ENCODE results near the gene SMAD5. TPM values are rescaled to one million over a fixed set of nuclear protein-coding genes. Genes with fewer than 3 reads are reported as not detected.

SMAD5 gene
- total RNA-seq, 4 donors from 2014 or later = 35.6 to 62.7 (median 51.7) TPM

DNA sequence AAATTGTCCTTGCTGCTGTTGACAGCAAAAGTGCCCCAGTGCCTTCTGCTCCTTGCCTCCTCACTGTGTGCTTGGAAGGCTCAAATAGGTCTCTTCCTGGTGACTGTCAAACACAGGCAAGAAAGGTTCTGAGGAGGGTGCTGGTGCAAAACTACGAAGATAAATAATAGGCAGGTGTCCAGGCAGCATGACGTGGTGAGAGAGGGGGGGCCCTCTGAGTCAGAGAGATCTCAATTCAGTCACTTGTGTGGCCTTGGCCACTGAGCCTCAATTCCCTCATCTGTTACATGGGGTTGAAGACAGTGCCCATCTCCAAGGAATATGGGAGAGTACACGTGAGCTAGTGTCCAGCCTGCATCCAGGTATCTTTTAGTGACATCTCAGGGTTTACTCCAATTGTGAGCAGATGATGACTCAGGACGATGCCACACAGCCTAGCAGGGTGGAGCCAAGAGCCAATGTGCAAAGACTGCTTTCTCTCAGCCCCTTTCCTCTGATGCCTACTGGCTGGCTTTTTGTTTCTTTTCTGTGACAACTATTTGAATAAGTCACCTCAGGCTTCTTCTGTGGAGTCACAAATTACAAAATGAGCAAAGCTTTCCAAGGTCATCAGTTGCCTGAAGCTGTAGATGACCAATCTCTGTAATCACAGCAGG lies 90.1 kb downstream of the SMAD5 start:
- TF ChIP-seq POLR2A (IDR thresholded peaks at IDR 0.05) = no peak
- Histone ChIP-seq H3K4me1 (no peaks in the 10 kb centered on the region), H3K27me3 (peaks cover 16% of the 10 kb centered on the region), H3K36me3 (no peaks in the 10 kb centered on the region), H3K27ac (no peak overlapping the region), H3K9me3 (peaks cover 0 to 24% (median 0%) of the 10 kb centered on the region in 3 donors), H3K4me3 (no peak overlapping the region)
- WGBS, 2 donors (ENCODE audit: low coverage in 1 of 2) = 60% methylated on average over 1 to 2 of the region's 4 CpGs
- ATAC-seq = no peak

DNA sequence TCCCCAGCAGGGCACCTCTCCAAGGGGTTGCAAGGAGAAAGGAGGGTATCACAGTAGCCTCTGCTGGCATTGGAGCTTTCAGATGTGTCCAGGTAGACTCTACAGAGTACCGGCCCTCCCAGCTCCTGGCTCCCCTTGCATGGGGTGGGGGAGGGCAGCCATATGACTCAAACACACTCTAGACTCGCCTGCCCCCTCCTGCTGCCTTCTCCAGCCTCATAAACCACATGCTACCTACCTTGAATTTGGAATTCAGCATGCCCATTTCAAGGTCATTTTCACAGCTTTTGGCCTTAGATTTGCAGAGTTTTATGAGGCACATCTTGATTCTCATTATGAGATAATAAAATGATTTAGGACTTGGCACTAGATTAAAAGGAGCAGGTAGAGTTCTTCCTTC lies 93.2 kb downstream of the SMAD5 start:
- no peaks in the 10 kb centered on the region for H3K36me3 ChIP-seq
- no peak overlapping the region for H3K27ac ChIP-seq
- no peaks in the 10 kb centered on the region for H3K4me1 ChIP-seq
- peaks cover 25% of the 10 kb centered on the region for H3K27me3 ChIP-seq
- H3K9me3 ChIP-seq = peaks cover 0 to 9% (median 0%) of the 10 kb centered on the region in 3 donors
- no peak for TF ChIP-seq POLR2AphosphoS5 (IDR thresholded peaks at IDR 0.05)
- TF ChIP-seq POLR2A (IDR thresholded peaks at IDR 0.05) = no peak
- TF ChIP-seq EP300 (IDR thresholded peaks at IDR 0.05) = no peak
- TF ChIP-seq, protein P1, sequence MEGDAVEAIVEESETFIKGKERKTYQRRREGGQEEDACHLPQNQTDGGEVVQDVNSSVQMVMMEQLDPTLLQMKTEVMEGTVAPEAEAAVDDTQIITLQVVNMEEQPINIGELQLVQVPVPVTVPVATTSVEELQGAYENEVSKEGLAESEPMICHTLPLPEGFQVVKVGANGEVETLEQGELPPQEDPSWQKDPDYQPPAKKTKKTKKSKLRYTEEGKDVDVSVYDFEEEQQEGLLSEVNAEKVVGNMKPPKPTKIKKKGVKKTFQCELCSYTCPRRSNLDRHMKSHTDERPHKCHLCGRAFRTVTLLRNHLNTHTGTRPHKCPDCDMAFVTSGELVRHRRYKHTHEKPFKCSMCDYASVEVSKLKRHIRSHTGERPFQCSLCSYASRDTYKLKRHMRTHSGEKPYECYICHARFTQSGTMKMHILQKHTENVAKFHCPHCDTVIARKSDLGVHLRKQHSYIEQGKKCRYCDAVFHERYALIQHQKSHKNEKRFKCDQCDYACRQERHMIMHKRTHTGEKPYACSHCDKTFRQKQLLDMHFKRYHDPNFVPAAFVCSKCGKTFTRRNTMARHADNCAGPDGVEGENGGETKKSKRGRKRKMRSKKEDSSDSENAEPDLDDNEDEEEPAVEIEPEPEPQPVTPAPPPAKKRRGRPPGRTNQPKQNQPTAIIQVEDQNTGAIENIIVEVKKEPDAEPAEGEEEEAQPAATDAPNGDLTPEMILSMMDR (IDR thresholded peaks at IDR 0.05) = no peak
- H3K4me3 ChIP-seq = no peak overlapping the region
- no peak for ATAC-seq
- 33% methylated on average over 1 of the region's 2 CpGs; no CpG with 5 or more reads in 1 of the 2 donors for WGBS, 2 donors (ENCODE audit: low coverage in 1 of 2)

DNA sequence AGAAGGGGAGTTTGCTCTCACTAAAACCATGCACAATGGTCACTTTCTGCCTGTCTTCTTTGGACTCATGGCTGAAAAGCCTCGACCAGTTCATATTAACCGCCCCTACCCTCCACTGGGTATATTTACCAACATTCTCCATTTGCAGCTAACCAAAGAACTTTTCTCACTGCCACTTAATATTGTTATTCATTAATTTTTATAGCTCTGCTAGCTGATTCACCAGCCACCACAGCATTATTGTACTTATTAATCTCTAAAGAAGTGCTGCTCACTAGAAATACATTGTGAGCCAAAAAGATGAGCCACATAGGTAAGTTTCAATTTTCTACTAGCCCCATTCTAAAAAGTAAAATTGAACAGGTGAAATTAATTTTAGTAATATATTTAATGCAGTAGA lies 93.8 kb downstream of the SMAD5 start:
- no peak for ATAC-seq
- no peaks in the 10 kb centered on the region for H3K4me1 ChIP-seq
- H3K27ac ChIP-seq = no peak overlapping the region
- 89% methylated on average over 2 of the region's 2 CpGs; no CpG with 5 or more reads in 1 of the 2 donors for WGBS, 2 donors (ENCODE audit: low coverage in 1 of 2)
- peaks cover 0 to 4% (median 0%) of the 10 kb centered on the region in 3 donors for H3K9me3 ChIP-seq
- no peak for TF ChIP-seq POLR2A (IDR thresholded peaks at IDR 0.05)
- no peak for TF ChIP-seq POLR2AphosphoS5 (IDR thresholded peaks at IDR 0.05)
- no peak for TF ChIP-seq EP300 (IDR thresholded peaks at IDR 0.05)
- TF ChIP-seq, protein P1 (IDR thresholded peaks at IDR 0.05) = no peak
- H3K27me3 ChIP-seq = peaks cover 25% of the 10 kb centered on the region
- H3K36me3 ChIP-seq = no peaks in the 10 kb centered on the region
- no peak overlapping the region for H3K4me3 ChIP-seq

DNA sequence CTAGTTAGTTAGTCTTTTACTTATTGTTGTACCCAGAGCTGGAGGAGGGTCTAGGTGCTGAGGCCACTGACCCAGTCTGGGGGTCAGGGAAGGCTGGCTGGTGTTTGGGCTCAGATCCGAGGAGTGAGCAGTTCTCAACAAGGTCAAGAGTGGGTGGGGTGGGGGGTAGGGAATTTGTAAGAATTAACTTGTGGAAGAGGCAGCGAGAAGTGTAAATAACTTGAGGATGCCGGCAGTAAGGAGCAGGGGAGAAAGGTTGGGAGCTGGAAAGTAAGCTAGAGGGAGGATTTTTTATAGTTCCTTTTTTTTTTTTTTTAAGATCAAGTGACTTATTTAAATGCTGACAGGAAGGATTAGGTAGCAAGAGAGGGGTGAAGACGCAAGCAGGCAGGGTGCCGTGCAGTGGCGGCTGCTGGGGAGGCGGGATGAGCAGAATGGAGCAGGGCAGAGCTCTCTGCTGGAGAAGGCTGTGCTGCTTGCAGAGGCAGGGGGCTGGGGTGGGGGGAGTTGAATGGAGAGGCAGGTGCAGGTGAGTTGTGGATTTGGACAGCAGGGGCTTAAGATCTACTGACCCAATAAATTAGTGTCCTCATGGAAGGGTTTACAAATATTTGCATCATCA lies 95.6 kb downstream of the SMAD5 start:
- ATAC-seq = no peak
- Histone ChIP-seq H3K27ac (no peak overlapping the region), H3K9me3 (no peaks in the 10 kb centered on the region), H3K4me3 (no peak overlapping the region), H3K27me3 (peaks cover 25% of the 10 kb centered on the region), H3K36me3 (no peaks in the 10 kb centered on the region), H3K4me1 (no peaks in the 10 kb centered on the region)
- TF ChIP-seq POLR2AphosphoS5 (IDR thresholded peaks at IDR 0.05) = no peak
- TF ChIP-seq, protein P1 (IDR thresholded peaks at IDR 0.05) = no peak
- 43 to 60% methylated on average over 5 to 7 of the region's 7 CpGs for WGBS, 2 donors (ENCODE audit: low coverage in 1 of 2)

DNA sequence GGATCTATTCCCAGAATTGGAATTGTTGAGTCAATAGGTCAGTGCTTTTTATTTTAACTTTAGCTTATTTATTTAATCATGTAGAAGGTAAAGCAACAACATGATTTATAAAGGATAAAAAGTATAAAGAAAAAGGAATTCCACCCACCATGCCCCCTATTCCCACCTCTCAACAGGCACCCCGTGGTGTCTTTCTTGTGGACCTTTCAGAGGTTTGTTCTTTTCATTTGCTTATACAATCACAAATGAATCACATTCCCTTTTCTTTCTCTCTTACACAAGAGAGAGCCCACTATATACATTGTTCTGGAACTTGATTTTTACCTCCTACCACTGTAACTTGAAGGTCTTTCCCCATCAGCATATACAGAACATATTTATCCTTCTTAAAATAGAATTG lies 97.5 kb downstream of the SMAD5 start:
- WGBS, 2 donors (ENCODE audit: low coverage in 1 of 2) = 14 to 17% methylated on average over 1 of the region's 1 CpG
- no peak for ATAC-seq
- H3K4me1 ChIP-seq = no peaks in the 10 kb centered on the region
- H3K27ac ChIP-seq = no peak overlapping the region
- peaks cover 25% of the 10 kb centered on the region for H3K27me3 ChIP-seq
- H3K4me3 ChIP-seq = no peak overlapping the region
- no peaks in the 10 kb centered on the region for H3K36me3 ChIP-seq
- H3K9me3 ChIP-seq = no peaks in the 10 kb centered on the region
- TF ChIP-seq, protein P1 (IDR thresholded peaks at IDR 0.05) = no peak
- TF ChIP-seq EP300 (IDR thresholded peaks at IDR 0.05) = no peak
- no peak for TF ChIP-seq POLR2AphosphoS5 (IDR thresholded peaks at IDR 0.05)
- no peak for TF ChIP-seq POLR2A (IDR thresholded peaks at IDR 0.05)

Data from gastroesophageal sphincter (tissue), 4 donors.